HepG2 (cell line): ENCODE results near the gene CTCF. TPM values are rescaled to one million over a fixed set of nuclear protein-coding genes. Genes with fewer than 3 reads are reported as not detected.

Source experiments
- ARHGAP35 ChIP-seq: sonication (generic); formaldehyde crosslinking; IDR thresholded peaks from 2 replicates; pipeline ENCODE4 v1.9.0; 2022; ENCODE audit warnings: mild to moderate bottlenecking, inconsistent platforms, moderate library complexity, missing genetic modification reagents, borderline replicate concordance
- ARNTL ChIP-seq: sonication (generic); formaldehyde crosslinking; IDR thresholded peaks from 2 replicates; pipeline ENCODE4 v1.4.0; 2020; ENCODE audit warnings: mild to moderate bottlenecking, missing genetic modification reagents
- DNMT1 ChIP-seq: sonication (generic); formaldehyde crosslinking; IDR thresholded peaks from 2 replicates; pipeline ENCODE4 v1.5.1; 2020; ENCODE audit warnings: mild to moderate bottlenecking, missing genetic modification reagents
- FOSL2 ChIP-seq: sonication (generic); formaldehyde crosslinking; IDR thresholded peaks from 2 replicates; pipeline ENCODE4 v1.4.0; 2020; ENCODE audit warnings: missing genetic modification reagents
- HHEX ChIP-seq: IDR thresholded peaks from 2 replicates; pipeline ENCODE4 v1.6.1; 2016; ENCODE audit warnings: control low read depth
- HMG20B ChIP-seq: conservative IDR thresholded peaks from 2 replicates; pipeline ENCODE4 v1.6.1; 2016; ENCODE audit warnings: missing genetic modification reagents, missing compliant biosample characterization
- HNRNPK ChIP-seq: fragments of 200-400 bp; formaldehyde crosslinking; IDR thresholded peaks from 2 replicates; pipeline ENCODE4 v1.6.1; 2018; ENCODE audit warnings: low read length, low read depth, moderate library complexity, mild to moderate bottlenecking; ENCODE audit not compliant: poor library complexity, severe bottlenecking
- IKZF4 ChIP-seq: sonication (generic); formaldehyde crosslinking; IDR thresholded peaks from 2 replicates; pipeline ENCODE4 v1.5.1; 2020; ENCODE audit warnings: borderline replicate concordance, mild to moderate bottlenecking, low read depth, missing genetic modification reagents; ENCODE audit errors: not compliant biosample characterization
- JUNB ChIP-seq: sonication (generic); formaldehyde crosslinking; IDR thresholded peaks from 2 replicates; pipeline ENCODE4 v1.8.0; 2022; ENCODE audit warnings: missing genetic modification reagents, mild to moderate bottlenecking, borderline replicate concordance
- RARG ChIP-seq: sonication (generic); formaldehyde crosslinking; IDR thresholded peaks from 2 replicates; pipeline ENCODE4 v1.4.0; 2020; ENCODE audit warnings: low read depth, mild to moderate bottlenecking, missing genetic modification reagents
- RBFOX2 ChIP-seq: fragments of 200-400 bp; formaldehyde crosslinking; IDR thresholded peaks from 2 replicates; pipeline ENCODE4 v1.6.1; 2017; ENCODE audit warnings: low read depth, mild to moderate bottlenecking, low read length
- SKIL ChIP-seq: sonication (generic); formaldehyde crosslinking; IDR thresholded peaks from 2 replicates; pipeline ENCODE4 v1.8.0; 2022; ENCODE audit warnings: missing genetic modification reagents, mild to moderate bottlenecking, moderate library complexity, borderline replicate concordance
- SOX13 ChIP-seq, 3 experiments: fragments of 450-650 bp in 1 of 3; sonication (generic) in 1 of 3; formaldehyde crosslinking in 1 of 3; IDR thresholded peaks in 2 of 3; conservative IDR thresholded peaks in 1 of 3; 2 replicates each; pipeline versions ENCODE4 v1.5.0 to v1.6.1; 2016 to 2020; ENCODE audit warnings: antibody characterized with exemption in 1 of 3, mild to moderate bottlenecking in 1 of 3, missing compliant biosample characterization in 1 of 3, missing genetic modification reagents in 1 of 3, moderate library complexity in 1 of 3
- TBP ChIP-seq: sonication (generic); formaldehyde crosslinking; IDR thresholded peaks from 2 replicates; pipeline ENCODE4 v1.5.0; 2020; ENCODE audit warnings: missing genetic modification reagents
- TFDP2 ChIP-seq: sonication (generic); formaldehyde crosslinking; IDR thresholded peaks from 2 replicates; pipeline ENCODE4 v1.4.0; 2020; ENCODE audit warnings: missing genetic modification reagents
- ZBTB2 ChIP-seq: sonication (generic); formaldehyde crosslinking; IDR thresholded peaks from 2 replicates; pipeline ENCODE4 v1.8.0; 2022; ENCODE audit warnings: low read depth, missing genetic modification reagents
- ZFP36L1 ChIP-seq: sonication (generic); formaldehyde crosslinking; IDR thresholded peaks from 2 replicates; pipeline ENCODE4 v1.8.0; 2022; ENCODE audit warnings: mild to moderate bottlenecking, missing genetic modification reagents, moderate library complexity
- ZMAT3 ChIP-seq: sonication (generic); formaldehyde crosslinking; conservative IDR thresholded peaks from 2 replicates; pipeline ENCODE4 v1.7.0; 2021; ENCODE audit warnings: missing genetic modification reagents
- ZNF329 ChIP-seq: sonication (generic); formaldehyde crosslinking; IDR thresholded peaks from 2 replicates; pipeline ENCODE4 v1.9.0; 2021; ENCODE audit warnings: low read depth, mild to moderate bottlenecking, missing genetic modification reagents
- ZNF552 ChIP-seq: sonication (generic); formaldehyde crosslinking; IDR thresholded peaks from 2 replicates; pipeline ENCODE4 v1.9.0; 2022; ENCODE audit warnings: missing genetic modification reagents, mild to moderate bottlenecking, borderline replicate concordance
- polyA plus RNA-seq, 8 experiments: library from polyadenylated mRNA; depleted of rRNA in 3 of 8; stranded (reverse) in 7 of 8; unstranded in 1 of 8; fragments of >200 nt; fragmentation: Illumina TruSeq in 4 of 8; extraction: Trizol in 4 of 8; gene quantifications; 2 replicates each; pipeline versions ENCODE4 v1.2.1 to v1.2.3, GENCODE V29; 2011 to 2016; ENCODE audit warnings: low read depth in 4 of 8, missing spikeins in 1 of 8, mixed read lengths in 1 of 8; ENCODE audit not compliant: insufficient read depth in 1 of 8
- total RNA-seq, 5 experiments: library from RNA; depleted of rRNA; stranded (reverse); fragments of >200 nt; fragmentation: Illumina TruSeq; extraction: Trizol; gene quantifications; 2 replicates each; pipeline ENCODE4 v1.2.3, GENCODE V29; 2016; ENCODE audit warnings: low read depth in 1 of 5
- TF ChIP-seq, protein P1 (sequence below): sonication (generic); formaldehyde crosslinking; IDR thresholded peaks from 2 replicates; pipeline ENCODE4 v1.8.0; 2022; ENCODE audit warnings: mild to moderate bottlenecking, missing genetic modification reagents

The CTCF gene
- total and polyA plus RNA-seq, 2 of the 13 experiments (the other 11 are each of a cell fraction or from before 2014, with no cell fraction given), result 19.5 to 37.5 TPM

DNA sequence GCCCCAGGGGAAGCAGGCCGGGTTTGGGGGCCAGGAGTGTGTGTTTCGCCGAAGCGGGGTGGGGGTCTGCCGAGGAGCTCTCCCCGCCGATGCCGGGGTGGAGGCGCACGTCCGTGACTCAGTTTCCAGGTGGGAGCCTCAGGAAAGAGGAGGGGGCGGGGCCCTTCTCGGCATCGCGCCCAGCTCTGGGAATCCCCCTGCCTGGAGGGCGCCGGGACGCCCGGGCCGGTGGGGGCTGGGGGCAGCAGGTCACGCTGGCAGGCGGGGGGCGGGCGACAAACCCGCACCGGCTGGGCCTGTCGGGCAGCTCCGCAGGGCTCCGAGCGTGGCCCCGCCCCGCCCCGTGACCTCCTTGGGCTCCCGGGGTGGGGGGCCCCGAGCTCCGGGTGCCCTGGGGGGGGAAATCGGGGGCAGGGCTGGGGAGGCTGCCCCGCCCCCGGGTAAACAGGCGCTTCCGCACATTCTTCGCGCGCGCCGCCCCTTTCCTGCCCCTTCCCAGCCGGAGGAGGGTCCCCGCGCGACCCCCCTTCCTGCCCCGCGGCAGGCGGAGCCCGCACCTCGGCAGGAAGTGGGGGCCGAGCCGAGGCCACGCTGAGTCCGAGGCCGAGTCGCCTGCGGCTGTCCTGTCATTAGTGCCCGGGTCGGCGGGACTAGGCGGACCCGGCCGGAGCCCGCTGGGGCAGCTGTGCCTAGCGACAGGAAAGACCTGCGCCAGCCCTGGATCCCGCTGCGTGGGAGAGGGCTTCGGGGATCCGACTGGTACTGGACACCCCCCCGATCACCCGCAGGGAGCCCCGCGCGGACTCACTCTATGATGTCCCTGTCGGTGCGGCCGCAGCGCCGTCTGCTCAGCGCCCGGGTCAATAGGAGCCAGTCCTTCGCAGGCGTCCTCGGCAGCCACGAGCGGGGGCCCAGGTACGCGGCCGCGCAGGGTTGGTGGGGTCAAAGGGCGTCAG, 24.4 kb upstream of the CTCF start (continued):
- peak; percentile 84 for TF ChIP-seq HNRNPK
- TF ChIP-seq JUNB (CRISPR knock-in tag), result no peak
- peak; percentile 62; the same call in 1 of the 2 replicates for TF ChIP-seq RBFOX2
- TF ChIP-seq RARG, result no peak
- TF ChIP-seq ZNF552 (CRISPR knock-in tag), result 0 out of 2 replicates have a peak, but pooled peaks have one; percentile 21
- TF ChIP-seq ARNTL (CRISPR knock-in tag), result peak; percentile 15; the same call in 1 of the 2 replicates
- TF ChIP-seq HHEX (CRISPR knock-in tag), result no peak
- TF ChIP-seq DNMT1 (CRISPR knock-in tag), result no peak
- no peak for TF ChIP-seq HMG20B
- no peak for TF ChIP-seq TBP (CRISPR knock-in tag)
- TF ChIP-seq SOX13 (IDR thresholded peaks at IDR 0.05), result no peak
- TF ChIP-seq SOX13 (CRISPR knock-in tag; conservative IDR thresholded peaks at IDR 0.05 in 1 of 2, IDR thresholded peaks at IDR 0.05 in 1 of 2), result peak in 1 of 2 experiments; percentile 50; a peak in 2 of 4 replicates
- TF ChIP-seq IKZF4, result no peak
- no peak for TF ChIP-seq ZFP36L1 (CRISPR knock-in tag)
- 0 out of 2 replicates have a peak, but pooled peaks have one; percentile 6 for TF ChIP-seq FOSL2 (CRISPR knock-in tag)
- TF ChIP-seq ZBTB2, result peak; percentile 74
- TF ChIP-seq, protein P1, sequence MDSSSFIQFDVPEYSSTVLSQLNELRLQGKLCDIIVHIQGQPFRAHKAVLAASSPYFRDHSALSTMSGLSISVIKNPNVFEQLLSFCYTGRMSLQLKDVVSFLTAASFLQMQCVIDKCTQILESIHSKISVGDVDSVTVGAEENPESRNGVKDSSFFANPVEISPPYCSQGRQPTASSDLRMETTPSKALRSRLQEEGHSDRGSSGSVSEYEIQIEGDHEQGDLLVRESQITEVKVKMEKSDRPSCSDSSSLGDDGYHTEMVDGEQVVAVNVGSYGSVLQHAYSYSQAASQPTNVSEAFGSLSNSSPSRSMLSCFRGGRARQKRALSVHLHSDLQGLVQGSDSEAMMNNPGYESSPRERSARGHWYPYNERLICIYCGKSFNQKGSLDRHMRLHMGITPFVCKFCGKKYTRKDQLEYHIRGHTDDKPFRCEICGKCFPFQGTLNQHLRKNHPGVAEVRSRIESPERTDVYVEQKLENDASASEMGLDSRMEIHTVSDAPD (CRISPR knock-in tag), result no peak
- no peak for TF ChIP-seq ZMAT3 (CRISPR knock-in tag)
- no peak; the same call in 1 of the 2 replicates for TF ChIP-seq ARHGAP35 (CRISPR knock-in tag)
- 0 out of 2 replicates have a peak, but pooled peaks have one; percentile 15 for TF ChIP-seq ZNF329
- peak; percentile 23; the same call in 1 of the 2 replicates for TF ChIP-seq SKIL (CRISPR knock-in tag)
- peak; percentile 33; the same call in 1 of the 2 replicates for TF ChIP-seq TFDP2 (CRISPR knock-in tag)
